DMS79 treated with DMSO at 0.1 percent for 48 hours (cell line): ENCODE results near the gene HTRA2.
A peak's percentile ranks its signal among the peaks of the same experiment; 100 is the strongest.

ENCODE experiments used
- DNase-seq: peaks from one replicate; lab custom pipeline; 2025; lab: John Stamatoyannopoulos, UW

The HTRA2 gene

GRCh38 chr2:74542978-74543377 lies 13.2 kb downstream of the HTRA2 start:
- DNase-seq = no peak

- no peak for DNase-seq
Observed at GRCh38 chr2:74544634-74545033, 14.9 kb downstream of the HTRA2 start.

GRCh38 chr2:74546004-74546403 lies 16.3 kb downstream of the HTRA2 start:
- DNase-seq = no peak

- peak; percentile 64 for DNase-seq
Observed at GRCh38 chr2:74548285-74548899, 18.7 kb downstream of the HTRA2 start.

GRCh38 chr2:74548900-74549826 lies 19.4 kb downstream of the HTRA2 start:
- peak; percentile 56 for DNase-seq

- no peak for DNase-seq
Observed at GRCh38 chr2:74550231-74550630, 20.5 kb downstream of the HTRA2 start.

GRCh38 chr2:74551530-74551929 lies 21.8 kb downstream of the HTRA2 start:
- DNase-seq = no peak

GRCh38 chr2:74551942-74552913 lies 22.5 kb downstream of the HTRA2 start:
- no peak for DNase-seq

GRCh38 chr2:74552914-74553811 lies 23.4 kb downstream of the HTRA2 start:
- DNase-seq = no peak

GRCh38 chr2:74553892-74554819 lies 24.4 kb downstream of the HTRA2 start, which contains the start of the genes DOK1 and LOXL3:
TSS of gene DOK1 (plus strand) at chr2:74554720. CDS start at chr2:74554755, 35 bp downstream.
TSS of gene LOXL3 (minus strand) at chr2:74553942. CDS start at chr2:74552634, 1,308 bp downstream.
- peak; percentile 66 for DNase-seq

- peak; percentile 39 for DNase-seq
Observed at GRCh38 chr2:74554820-74555531, 25.2 kb downstream of the HTRA2 start.

GRCh38 chr2:74555610-74556103 lies 25.9 kb downstream of the HTRA2 start:
- DNase-seq = no peak

- no peak for DNase-seq
Observed at GRCh38 chr2:74556159-74556558, 26.4 kb downstream of the HTRA2 start.

GRCh38 chr2:74556831-74557370 lies 27.2 kb downstream of the HTRA2 start:
- DNase-seq = no peak

GRCh38 chr2:74558284-74559230 lies 28.8 kb downstream of the HTRA2 start:
- DNase-seq = no peak

GRCh38 chr2:74559912-74560311 lies 30.2 kb downstream of the HTRA2 start:
- DNase-seq = no peak

GRCh38 chr2:74560591-74560990 lies 30.9 kb downstream of the HTRA2 start:
- no peak for DNase-seq
